IMR-90 (cell line): ENCODE results near the gene TSC22D4. TPM values are rescaled to one million over a fixed set of nuclear protein-coding genes. Genes with fewer than 3 reads are reported as not detected.

Experiments used
- ATAC-seq: fragments of 200-7000 bp; cut with Tn5 transposase; 2 replicates; pipeline ENCODE4 v1.9.1; 2020; ENCODE audit warnings: low read depth, mild to moderate bottlenecking, moderate library complexity
- BruUV-seq: library from RNA; stranded (reverse); fragments of 400-500 nt; replicated peaks from 2 replicates; lab custom pipeline; 2021; lab: Mats Ljungman, UMichigan
- CTCF ChIA-PET: fragments of 300-600 bp; formaldehyde crosslinking; extraction: SDS; loops from one replicate; lab custom pipeline; 2021; ENCODE audit warnings: antibody characterized with exemption; lab: Yijun Ruan, JAX
- POLR2A ChIA-PET: fragments of 300-600 bp; sonication (Branson Sonifier 250); formaldehyde crosslinking; loops from one replicate; lab custom pipeline; 2022; ENCODE audit warnings: antibody characterized with exemption; ENCODE audit not compliant: unreplicated experiment; lab: Charles Lee
- DNase-seq: peaks from one replicate; pipeline ENCODE4 v3.0.0; 2013
- H2AFZ ChIP-seq: replicated peaks from 2 replicates; pipeline ENCODE3; 2013; ENCODE audit warnings: low read length, mild to moderate bottlenecking; ENCODE audit not compliant: poor library complexity
- H2AK5ac ChIP-seq: 2 replicates; pipeline ENCODE4 v1.6.1; 2013; ENCODE audit warnings: low read depth, low read length, inconsistent platforms
- H2AK9ac ChIP-seq: replicated peaks from 2 replicates; pipeline ENCODE3; 2013; ENCODE audit warnings: mild to moderate bottlenecking, low read depth, low read length, moderate library complexity; ENCODE audit not compliant: poor library complexity
- H2BK120ac ChIP-seq: 2 replicates; pipeline ENCODE4 v1.6.1; 2013; ENCODE audit warnings: low read depth, low read length, inconsistent platforms
- H2BK15ac ChIP-seq: 3 replicates; pipeline ENCODE4 v1.6.1; 2013; ENCODE audit warnings: low read depth, low read length, inconsistent platforms
- H2BK20ac ChIP-seq: 2 replicates; pipeline ENCODE4 v1.6.1; 2013; ENCODE audit warnings: low read depth, mild to moderate bottlenecking, inconsistent platforms, low read length, moderate library complexity
- H2BK5ac ChIP-seq: 2 replicates; pipeline ENCODE4 v1.6.1; 2013; ENCODE audit warnings: mild to moderate bottlenecking, low read depth, low read length, inconsistent platforms; ENCODE audit not compliant: poor library complexity, severe bottlenecking
- H3K14ac ChIP-seq: replicated peaks from 2 replicates; pipeline ENCODE4 v1.6.1; 2013; ENCODE audit warnings: low read depth, low read length, inconsistent platforms
- H3K18ac ChIP-seq: 2 replicates; pipeline ENCODE4 v1.6.1; 2013; ENCODE audit warnings: low read depth, low read length, control low read depth
- H3K23ac ChIP-seq: 2 replicates; pipeline ENCODE4 v1.6.1; 2013; ENCODE audit warnings: low read depth, low read length, inconsistent platforms
- H3K27ac ChIP-seq: 2 replicates; pipeline ENCODE4 v1.5.1; 2013; ENCODE audit warnings: mild to moderate bottlenecking, control low read depth, low read length; ENCODE audit not compliant: insufficient read depth
- H3K27me3 ChIP-seq: 2 replicates; pipeline ENCODE4 v1.6.1; 2013; ENCODE audit warnings: low read length; ENCODE audit not compliant: control insufficient read depth, insufficient read depth
- H3K36me3 ChIP-seq: 2 replicates; pipeline ENCODE4 v1.6.1; 2013; ENCODE audit warnings: low read length, mixed read lengths; ENCODE audit not compliant: control insufficient read depth, insufficient read depth
- H3K4ac ChIP-seq: 2 replicates; pipeline ENCODE4 v1.6.1; 2013; ENCODE audit warnings: low read depth, low read length, inconsistent platforms
- H3K4me1 ChIP-seq: 2 replicates; pipeline ENCODE4 v1.6.1; 2013; ENCODE audit warnings: low read length, mixed read lengths; ENCODE audit not compliant: control insufficient read depth, insufficient read depth
- H3K4me2 ChIP-seq: 2 replicates; pipeline ENCODE4 v1.6.1; 2013; ENCODE audit warnings: low read depth, mild to moderate bottlenecking, control low read depth, low read length, moderate library complexity
- H3K4me3 ChIP-seq: 2 replicates; pipeline ENCODE4 v1.5.1; 2013; ENCODE audit warnings: low read depth, mild to moderate bottlenecking, control low read depth, low read length, moderate library complexity; ENCODE audit not compliant: insufficient read depth
- H3K56ac ChIP-seq: 2 replicates; pipeline ENCODE4 v1.6.1; 2013; ENCODE audit warnings: low read length, inconsistent platforms; ENCODE audit not compliant: insufficient read depth; ENCODE audit errors: extremely low read depth
- H3K79me1 ChIP-seq, 2 experiments: 2 replicates each; pipeline ENCODE4 v1.6.1; 2013; ENCODE audit warnings: low read length in 2 of 2, inconsistent platforms in 1 of 2, low read depth in 1 of 2
- H3K9ac ChIP-seq: 2 replicates; pipeline ENCODE4 v1.6.1; 2013; ENCODE audit warnings: low read depth, low read length, control low read depth
- H3K9me1 ChIP-seq: 2 replicates; pipeline ENCODE4 v1.6.1; 2013; ENCODE audit warnings: low read length, inconsistent platforms; ENCODE audit not compliant: insufficient read depth
- H3K9me3 ChIP-seq: 2 replicates; pipeline ENCODE4 v1.6.1; 2013; ENCODE audit warnings: low read length; ENCODE audit not compliant: control insufficient read depth, insufficient read depth
- H4K20me1 ChIP-seq: 2 replicates; pipeline ENCODE4 v1.6.1; 2013; ENCODE audit warnings: low read length, inconsistent platforms; ENCODE audit not compliant: insufficient read depth
- H4K5ac ChIP-seq: 2 replicates; pipeline ENCODE4 v1.6.1; 2013; ENCODE audit warnings: mild to moderate bottlenecking, low read depth, low read length, control low read depth
- H4K8ac ChIP-seq, 2 experiments: 2 replicates each; pipeline ENCODE4 v1.6.1; 2013; ENCODE audit warnings: low read depth in 2 of 2, low read length in 2 of 2, control low read depth in 1 of 2, inconsistent platforms in 1 of 2
- H4K91ac ChIP-seq: 2 replicates; pipeline ENCODE4 v1.6.1; 2013; ENCODE audit warnings: low read depth, low read length, inconsistent platforms; ENCODE audit not compliant: insufficient read depth
- FOS ChIP-seq: fragments of 150-350 bp; IDR thresholded peaks from 2 replicates; pipeline ENCODE4 v1.6.1; 2016; ENCODE audit warnings: low read depth, low read length
- NFE2L2 ChIP-seq: fragments of 150-350 bp; IDR thresholded peaks from 2 replicates; pipeline ENCODE4 v1.6.1; 2016; ENCODE audit warnings: low read depth, mild to moderate bottlenecking, low read length
- POLR2A ChIP-seq: IDR thresholded peaks from 2 replicates; pipeline ENCODE4 v1.6.1; 2012; ENCODE audit warnings: mild to moderate bottlenecking, low read depth, low read length
- RAD21 ChIP-seq: IDR thresholded peaks from 2 replicates; pipeline ENCODE4 v1.6.1; 2012; ENCODE audit warnings: low read length, improper control_type of control experiment
- RCOR1 ChIP-seq: IDR thresholded peaks from 2 replicates; pipeline ENCODE4 v1.6.1; 2012; ENCODE audit warnings: mild to moderate bottlenecking, low read length, improper control_type of control experiment; ENCODE audit not compliant: insufficient replicate concordance
- RFX5 ChIP-seq: IDR thresholded peaks from 2 replicates; pipeline ENCODE4 v1.8.0; 2012; ENCODE audit warnings: low read depth, mild to moderate bottlenecking, low read length, moderate library complexity
- WGBS, 2 experiments: methylation state at CpG; one replicate each; pipeline versions ENCODE4 v1.1.5 to v1.1.7; 2013; ENCODE audit warnings: missing lambda C conversion rate in 2 of 2; ENCODE audit not compliant: insufficient read length in 1 of 2; ENCODE audit errors: extremely low coverage in 2 of 2; 5-methylcytosine and 5-hydroxymethylcytosine counted together
- dilution Hi-C: fragments of 300-500 bp; cut with HindIII; formaldehyde crosslinking; loops from one replicate; pipeline ENCODE4 v1.14.3; 2018; ENCODE audit warnings: low sequenced_read_pairs; ENCODE audit not compliant: unreplicated experiment
- in situ Hi-C: fragments of 300-500 bp; cut with MboI; formaldehyde crosslinking; loops from 3 replicates; pipeline ENCODE4 v1.14.3; 2019; ENCODE audit warnings: low sequenced_read_pairs, inconsistent platforms, mixed read lengths
- intact Hi-C: fragments of 100-400 bp; cut with micrococcal nuclease; formaldehyde crosslinking; loops from 2 replicates; pipeline ENCODE4 v1.10.0; 2022
- polyA plus RNA-seq, 3 experiments: library from polyadenylated mRNA; depleted of rRNA; stranded (reverse); fragments of >200 nt; gene quantifications; 2 replicates each; pipeline ENCODE4 v1.2.3, GENCODE V29; 2012; ENCODE audit warnings: low replicate concordance in 1 of 3
- total RNA-seq: library from RNA; depleted of rRNA; stranded (reverse); fragments of >200 nt; gene quantifications from 2 replicates; pipeline ENCODE4 v1.2.3, GENCODE V29; 2012
- TF ChIP-seq, protein P1 (sequence below): fragments of 150-350 bp; IDR thresholded peaks from 2 replicates; pipeline ENCODE4 v1.6.1; 2017; ENCODE audit warnings: mild to moderate bottlenecking, antibody characterized with exemption, low read length, low read depth

The TSC22D4 gene
- total and polyA plus RNA-seq, 2 of the 4 experiments (the other 2 are of a cell fraction), result 9.3 to 29.9 TPM

DNA sequence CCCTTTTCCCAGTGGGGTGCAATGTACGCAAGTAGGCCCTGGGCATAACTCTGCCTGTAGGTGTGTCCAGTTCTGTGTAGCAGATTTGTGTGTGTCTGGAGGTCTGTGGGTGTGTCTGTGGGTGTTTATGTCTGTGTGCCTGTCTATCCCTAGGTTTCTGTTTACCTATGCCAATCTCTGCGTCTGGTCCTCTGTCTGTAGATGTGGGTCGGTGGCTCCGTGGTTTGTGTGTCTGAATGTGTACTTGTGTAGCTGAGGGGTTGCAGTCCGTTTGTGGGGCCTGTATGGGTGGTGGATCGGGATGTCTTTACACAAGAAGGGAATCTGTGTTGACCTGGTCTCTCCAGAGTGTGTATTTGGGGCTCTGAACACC is 5.6 kb upstream of the TSC22D4 start:
- H3K18ac ChIP-seq, result no peak overlapping the region
- no peak overlapping the region for H3K23ac ChIP-seq
- H3K9me1 ChIP-seq, result no peaks in the 10 kb centered on the region
- no peak overlapping the region for H3K4ac ChIP-seq
- no peak overlapping the region for H3K27ac ChIP-seq
- no peak overlapping the region for H3K9ac ChIP-seq
- POLR2A ChIA-PET, result no interaction called here
- H2BK20ac ChIP-seq, result no peak overlapping the region
- H2AK5ac ChIP-seq, result peak overlapping the region; percentile 10; the same call in 1 of the 2 replicates
- 0 out of 4 replicates have a peak, but pooled peaks cover 0 to 1% of the 10 kb centered on the region in 2 experiments for H3K79me1 ChIP-seq
- no peak overlapping the region for H4K8ac ChIP-seq
- dilution Hi-C loops (no loop called here), in situ Hi-C loops (loop anchor here (5.0 kb wide), 1 partner anchor 58 kb away; no protein-coding TSS in a partner anchor), intact Hi-C loops (no loop called here)
- CTCF ChIA-PET, result no interaction called here
- ATAC-seq (no peak), DNase-seq (no peak)
- H3K27me3 ChIP-seq, result no peaks in the 10 kb centered on the region
- H2AFZ ChIP-seq, result peak overlapping the region; percentile 23
- H3K4me2 ChIP-seq, result peak overlapping the region; percentile 79; the same call in 1 of the 2 replicates
- no peak overlapping the region for H2BK5ac ChIP-seq
- no peak overlapping the region for H3K4me3 ChIP-seq
- H4K20me1 ChIP-seq, result no peaks in the 10 kb centered on the region
- peaks cover 5% of the 10 kb centered on the region for H3K4me1 ChIP-seq
- no CpG with 5 or more reads among the region's 6 CpGs for WGBS, 2 experiments
- no peak overlapping the region for H4K91ac ChIP-seq
- H2BK15ac ChIP-seq, result no peak overlapping the region; the same call in 2 of the 3 replicates
- no peak overlapping the region for H4K5ac ChIP-seq
- H2AK9ac ChIP-seq, result peak overlapping the region; percentile 82
- no peak overlapping the region for H2BK120ac ChIP-seq
- no peak for TF ChIP-seq NFE2L2
- no peak for TF ChIP-seq FOS
- TF ChIP-seq, protein P1, sequence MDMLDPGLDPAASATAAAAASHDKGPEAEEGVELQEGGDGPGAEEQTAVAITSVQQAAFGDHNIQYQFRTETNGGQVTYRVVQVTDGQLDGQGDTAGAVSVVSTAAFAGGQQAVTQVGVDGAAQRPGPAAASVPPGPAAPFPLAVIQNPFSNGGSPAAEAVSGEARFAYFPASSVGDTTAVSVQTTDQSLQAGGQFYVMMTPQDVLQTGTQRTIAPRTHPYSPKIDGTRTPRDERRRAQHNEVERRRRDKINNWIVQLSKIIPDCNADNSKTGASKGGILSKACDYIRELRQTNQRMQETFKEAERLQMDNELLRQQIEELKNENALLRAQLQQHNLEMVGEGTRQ, result no peak
- no peak for TF ChIP-seq RAD21
- no peak for TF ChIP-seq RCOR1
- no peak for TF ChIP-seq POLR2A
- TF ChIP-seq RFX5, result no peak
- no peak overlapping the region for H3K14ac ChIP-seq
- no TSS peak for BruUV-seq
- no peaks in the 10 kb centered on the region for H3K9me3 ChIP-seq
- H3K56ac ChIP-seq, result no peak overlapping the region
- H3K36me3 ChIP-seq, result no peaks in the 10 kb centered on the region
